Subcutaneous adipose tissue (tissue), 4 donors: Measurements from ENCODE around the gene P2RX1. TPM values are rescaled to one million over a fixed set of nuclear protein-coding genes. Genes with fewer than 3 reads are reported as not detected.

Experiments used
- CTCF ChIP-seq: fragments of 450-650 bp; IDR thresholded peaks from one replicate; pipeline ENCODE4 v1.5.1; 2016; ENCODE audit warnings: low read depth, mild to moderate bottlenecking, control low read depth, antibody characterized with exemption, moderate library complexity
- total RNA-seq, 4 donors: library from RNA; depleted of rRNA; stranded (reverse); fragments of >200 nt; gene quantifications; one replicate each; pipeline ENCODE4 v1.1.0, GENCODE V29; 2016

P2RX1 gene
- total RNA-seq, 4 donors from 2014 or later = 0.94 to 9.3 (median 1.8) TPM

GRCh38 chr17:3893003-3893719 is 23.1 kb downstream of the P2RX1 start, which contains the start of gene CAMKK1:
Gene CAMKK1, minus strand, starts transcription at chr17:3893053. Its CDS starts 7,366 bp downstream, at chr17:3885687.
- no peak for TF ChIP-seq CTCF

GRCh38 chr17:3892095-3892998 is 23.9 kb downstream of the P2RX1 start:
- TF ChIP-seq CTCF = no peak

- TF ChIP-seq CTCF = no peak
Measured at GRCh38 chr17:3891626-3892094, 24.6 kb downstream of the P2RX1 start.

- no peak for TF ChIP-seq CTCF
Measured at GRCh38 chr17:3890878-3891219, 25.4 kb downstream of the P2RX1 start.

- TF ChIP-seq CTCF = no peak
Measured at GRCh38 chr17:3890082-3890877, 26.0 kb downstream of the P2RX1 start.

GRCh38 chr17:3889325-3890012 is 26.8 kb downstream of the P2RX1 start:
- no peak for TF ChIP-seq CTCF
